ENCODE results near the gene KCNQ4.

The KCNQ4 gene

DNA sequence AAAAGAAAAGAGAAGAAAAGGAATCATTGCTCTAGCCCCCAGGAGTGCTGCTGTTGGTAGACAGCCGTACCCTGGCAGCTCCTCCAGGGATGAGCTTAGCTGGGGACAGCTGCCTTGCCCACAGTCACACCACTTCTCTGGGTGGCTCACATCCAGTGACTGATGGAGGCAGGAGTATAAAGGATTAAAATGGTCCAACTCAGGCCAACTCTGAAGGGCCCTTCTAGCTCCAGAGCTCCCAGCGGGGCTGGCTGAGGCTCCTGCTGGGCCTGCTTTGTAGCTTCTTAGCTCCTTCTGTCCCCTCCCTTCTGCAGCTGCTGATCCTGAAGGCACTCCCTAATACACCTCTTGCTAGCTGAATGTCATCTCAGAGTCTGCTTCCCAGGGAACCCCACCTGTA lies 74.2 kb downstream of the KCNQ4 start:
- in situ Hi-C loops (cut with MboI; ENCODE audit: low sequenced_read_pairs) = no loop called here

DNA sequence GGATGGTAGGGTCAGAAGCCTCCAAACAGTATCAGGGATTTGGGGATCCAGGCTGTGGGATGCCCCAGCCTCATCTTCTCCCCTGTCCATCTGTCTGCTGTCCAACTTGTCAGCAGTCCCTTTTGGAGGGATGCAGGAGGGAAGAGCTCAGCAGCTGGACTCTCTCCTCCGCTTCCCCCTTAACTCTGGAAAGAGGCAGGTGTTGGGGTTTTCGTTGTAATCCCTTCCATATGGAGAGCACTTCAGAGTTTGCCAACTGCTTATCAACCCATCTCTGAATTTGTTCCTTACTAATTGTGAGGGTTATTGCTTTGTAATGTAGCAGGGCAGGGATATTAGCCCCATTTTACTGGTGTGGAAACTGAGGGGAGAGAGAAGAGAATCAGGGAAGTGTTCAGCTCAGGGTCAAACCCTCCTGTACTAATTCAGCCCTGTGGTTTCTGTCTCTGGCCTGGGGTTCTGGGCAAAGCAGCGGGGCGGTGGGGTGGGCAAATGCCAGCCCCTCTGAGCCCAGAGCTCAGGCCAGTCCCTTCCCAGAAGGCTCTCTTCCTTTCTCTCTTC lies 75.3 kb downstream of the KCNQ4 start:
- in situ Hi-C loops (cut with MboI; ENCODE audit: low sequenced_read_pairs) = no loop called here

DNA sequence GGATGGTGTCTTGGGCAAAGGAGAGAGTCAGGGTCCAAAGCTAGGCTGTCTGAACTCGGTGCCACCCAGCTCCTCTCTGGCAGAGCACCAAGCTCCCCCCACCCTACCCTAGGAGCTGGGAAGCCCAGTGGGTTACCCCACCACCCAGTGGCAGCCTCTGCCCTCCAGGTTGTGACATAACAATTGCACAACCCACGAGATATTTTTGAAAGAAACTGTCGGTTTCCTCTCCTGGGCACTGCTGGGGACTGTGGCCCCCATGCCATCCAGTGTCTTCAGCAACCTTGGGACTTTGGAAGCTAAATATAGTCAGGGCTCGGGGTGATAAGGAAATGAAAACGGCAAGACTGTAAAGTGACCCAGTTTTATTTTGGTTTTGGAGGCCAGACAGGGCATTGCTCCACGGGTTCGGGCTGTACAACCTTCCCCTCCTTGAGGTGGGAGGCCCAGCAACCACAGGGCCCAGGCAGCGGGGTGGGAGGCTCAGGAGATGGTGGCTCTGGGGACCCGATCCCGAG lies 77.2 kb downstream of the KCNQ4 start:
- in situ Hi-C loops (cut with MboI; ENCODE audit: low sequenced_read_pairs) = no loop called here

DNA sequence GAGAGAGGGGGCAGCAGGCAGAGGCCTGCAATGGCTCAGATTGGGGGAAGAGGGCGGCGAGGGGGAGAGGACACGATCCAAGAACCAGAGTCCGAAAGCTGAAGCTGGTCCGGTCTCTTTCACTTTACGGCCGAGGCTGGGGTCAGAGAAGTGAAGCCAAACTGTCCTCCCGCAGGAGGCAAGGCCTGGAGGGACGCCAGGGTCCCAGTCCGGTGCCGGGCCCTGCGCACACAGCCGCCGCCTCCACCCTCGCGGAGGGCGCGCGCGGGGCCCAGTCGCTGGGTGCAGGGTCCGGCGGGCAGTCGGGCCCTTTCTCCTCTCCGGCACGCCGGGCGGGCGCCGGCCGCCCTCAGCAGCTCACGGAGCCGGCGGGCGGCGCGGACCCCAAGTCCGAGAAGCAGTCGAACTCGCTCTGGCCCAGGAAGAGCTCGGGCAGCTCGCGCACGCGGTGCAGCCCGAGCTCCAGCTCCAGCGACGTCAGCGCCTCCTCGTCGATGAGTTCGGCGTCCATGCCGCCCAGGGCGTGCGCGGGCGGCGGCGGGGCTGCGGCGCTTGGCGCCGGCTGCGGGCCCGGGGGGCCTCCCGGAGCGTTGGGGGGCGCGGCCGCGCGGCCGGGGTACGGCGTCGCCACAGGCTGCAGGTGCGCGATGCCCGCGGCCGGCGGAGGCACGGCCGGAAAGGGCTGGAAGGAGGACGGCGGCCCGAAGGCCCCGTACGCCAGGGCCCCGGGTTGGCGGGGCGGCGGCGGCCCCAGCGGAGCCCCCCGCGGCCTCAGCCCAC lies 77.8 kb downstream of the KCNQ4 start:
- in situ Hi-C loops (cut with MboI; ENCODE audit: low sequenced_read_pairs) = no loop called here

DNA sequence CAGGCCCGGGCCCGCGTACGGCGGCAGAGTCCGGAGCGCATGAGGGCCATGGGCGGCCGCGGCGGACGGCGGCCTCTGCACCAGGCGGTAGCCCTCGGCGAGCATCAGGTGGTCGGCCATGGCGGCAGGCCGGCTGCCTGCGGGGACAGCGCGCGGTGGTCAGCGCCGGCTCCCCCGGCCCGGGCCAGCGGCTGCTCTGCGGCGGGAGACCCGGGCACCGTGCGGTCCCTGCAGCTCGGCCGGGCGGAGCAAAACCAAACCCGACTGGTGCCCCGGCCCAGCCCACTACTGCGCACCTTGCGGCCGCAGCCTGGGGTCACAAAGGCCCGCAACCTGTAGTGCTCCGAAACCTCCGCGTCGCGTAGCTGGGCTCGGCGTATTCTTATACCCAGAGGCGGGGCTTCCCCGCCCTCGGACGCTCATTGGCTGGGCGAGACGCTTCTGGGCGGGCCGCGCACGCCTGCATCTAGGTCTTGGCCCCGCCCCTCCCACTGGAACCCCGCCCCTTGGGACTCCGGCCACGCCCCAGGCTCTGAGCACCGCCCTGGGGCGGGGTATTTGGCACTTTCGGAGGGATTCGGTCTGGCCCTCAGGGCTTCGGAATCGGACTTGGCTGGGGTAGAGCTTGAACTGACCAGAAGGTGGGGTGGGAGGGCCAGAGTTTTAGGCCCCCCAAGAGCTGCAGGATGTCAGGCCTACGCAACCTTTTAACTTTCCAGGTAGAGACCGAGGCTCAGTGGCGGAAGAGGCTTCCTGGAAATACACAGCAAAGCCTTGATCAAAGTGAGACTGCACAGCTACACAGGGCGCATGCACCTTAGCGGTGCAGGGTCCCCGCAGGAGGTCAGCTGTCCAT lies 78.6 kb downstream of the KCNQ4 start, which contains the start of gene CITED4:
Gene CITED4, minus strand, starts transcription at position 356 of the 856 bp plus-strand sequence. Its CDS starts 236 bp downstream, at position 120.
- in situ Hi-C loops (cut with MboI; ENCODE audit: low sequenced_read_pairs) = no loop called here

DNA sequence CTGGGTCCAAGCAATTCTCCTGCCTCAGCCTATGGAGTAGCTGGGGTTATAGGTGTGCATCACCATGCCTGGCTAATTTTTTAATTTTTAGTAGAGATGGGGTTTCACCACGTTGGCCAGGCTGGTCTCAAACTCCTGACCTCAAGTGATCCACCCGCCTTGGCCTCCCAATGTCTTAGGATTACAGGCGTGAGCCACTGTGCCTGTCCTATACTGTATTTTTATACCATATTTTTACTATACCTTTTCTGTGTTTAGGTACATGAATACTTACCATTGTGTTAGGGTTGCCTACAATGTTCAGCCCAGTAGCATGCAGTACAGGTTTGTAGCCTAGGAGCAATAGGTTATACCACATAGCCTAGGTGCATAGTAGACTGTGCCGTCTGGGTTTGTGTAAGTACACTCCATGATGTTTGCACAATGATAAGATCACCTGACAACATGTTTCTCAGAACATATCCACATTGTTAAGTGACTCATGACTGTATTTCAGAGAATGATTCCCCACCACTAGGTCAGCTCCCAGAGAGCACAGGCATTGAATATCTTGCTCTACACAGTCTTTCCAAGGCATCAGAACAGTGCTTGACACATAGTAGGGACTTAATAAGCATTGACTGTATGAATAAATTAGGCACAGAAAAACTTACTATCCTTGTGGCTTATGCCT lies 84.6 kb downstream of the KCNQ4 start:
- in situ Hi-C loops (cut with MboI; ENCODE audit: low sequenced_read_pairs) = no loop called here

DNA sequence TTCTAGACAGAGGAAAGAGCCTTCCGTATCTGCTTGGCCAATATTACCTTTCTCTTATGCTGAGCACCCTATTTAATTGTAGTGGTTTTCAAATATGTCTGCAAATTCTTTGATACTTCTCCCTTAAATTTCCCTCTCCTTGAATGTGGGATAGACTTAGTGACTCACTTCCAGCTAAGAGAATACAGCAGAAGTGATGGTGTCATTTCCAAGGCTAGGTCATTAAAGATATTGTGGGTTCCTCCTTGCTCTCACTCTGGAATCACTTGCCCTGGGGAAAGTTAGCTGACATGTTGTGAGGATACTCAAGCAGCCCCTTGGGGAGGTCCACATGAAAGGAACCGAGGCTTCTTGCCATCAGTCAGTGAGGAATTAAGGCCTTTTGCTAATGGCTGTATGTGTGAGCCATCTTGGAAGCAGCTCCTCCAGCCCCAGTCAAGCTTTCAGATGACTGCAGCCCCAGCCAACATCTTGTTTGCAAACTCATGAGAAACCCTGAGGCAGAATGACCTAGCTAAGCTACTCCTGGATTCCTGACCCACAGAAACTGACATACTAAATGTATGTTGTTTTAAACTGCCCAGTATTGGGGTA lies 86.6 kb downstream of the KCNQ4 start:
- in situ Hi-C loops (cut with MboI; ENCODE audit: low sequenced_read_pairs) = no loop called here

DNA sequence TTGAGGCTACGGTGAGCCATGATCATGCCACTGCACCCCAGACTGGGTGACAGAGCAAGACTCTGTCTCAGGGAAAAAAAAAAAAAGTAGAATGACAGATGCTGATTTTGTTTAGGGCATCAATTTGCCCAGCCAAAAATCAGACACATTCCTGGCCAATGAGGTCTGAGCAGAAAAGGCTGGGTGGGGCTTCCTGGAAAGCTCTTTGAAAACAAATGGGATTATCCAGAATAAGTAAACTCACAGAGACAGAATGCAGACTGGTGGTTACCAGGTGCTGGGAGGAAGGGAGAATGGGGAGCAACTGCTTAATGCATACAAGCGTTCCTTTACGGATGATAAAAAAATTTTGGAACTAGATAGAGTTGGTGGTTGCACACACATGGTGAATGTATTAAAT lies 88.7 kb downstream of the KCNQ4 start:
- in situ Hi-C loops (cut with MboI; ENCODE audit: low sequenced_read_pairs) = no loop called here

DNA sequence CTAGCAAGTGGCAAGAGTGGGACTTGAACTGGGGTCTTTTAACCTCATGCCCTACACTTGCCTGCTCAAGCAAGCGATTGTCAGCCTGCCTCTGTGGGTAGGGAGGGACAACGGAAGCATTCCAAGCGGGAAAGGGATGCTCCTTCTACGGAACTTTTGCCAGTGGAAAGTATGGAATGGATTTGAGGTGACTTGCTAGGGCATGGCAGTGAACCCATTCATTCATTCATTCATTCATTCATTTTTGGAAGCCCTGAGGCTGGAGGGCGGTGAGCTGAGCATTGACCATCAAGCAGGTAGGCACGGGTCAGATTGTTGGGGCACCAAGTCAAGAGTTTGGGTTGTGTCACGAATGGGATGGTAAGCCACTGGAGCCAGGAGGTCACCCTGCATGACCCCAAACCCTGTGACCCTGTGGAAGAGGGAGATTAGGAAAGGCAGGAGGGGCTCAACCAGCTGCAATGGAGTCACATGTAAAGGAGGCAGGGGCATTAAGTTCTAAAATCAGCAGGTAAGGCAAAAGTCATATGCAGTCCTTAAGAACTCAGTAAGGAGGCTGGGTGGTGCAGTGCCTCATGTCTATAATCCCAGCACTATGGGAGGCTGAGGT lies 90.4 kb downstream of the KCNQ4 start:
- in situ Hi-C loops (cut with MboI; ENCODE audit: low sequenced_read_pairs) = no loop called here

DNA sequence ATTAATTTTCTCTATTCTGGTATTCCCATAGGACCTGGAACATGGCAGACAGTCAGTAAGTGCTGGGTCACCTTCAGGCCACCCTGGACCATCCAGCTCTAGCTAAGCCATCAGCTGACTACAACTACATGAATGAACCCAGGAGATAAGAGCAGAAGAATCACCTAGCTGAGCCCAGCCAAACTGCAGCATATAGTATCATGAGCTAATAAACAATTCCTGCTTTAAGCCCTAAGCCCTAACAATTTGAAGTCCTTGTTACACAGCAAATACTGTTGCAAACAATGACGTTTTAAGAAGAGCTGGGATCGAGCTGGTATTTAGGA lies 92.8 kb downstream of the KCNQ4 start:
- in situ Hi-C loops (cut with MboI; ENCODE audit: low sequenced_read_pairs) = no loop called here

DNA sequence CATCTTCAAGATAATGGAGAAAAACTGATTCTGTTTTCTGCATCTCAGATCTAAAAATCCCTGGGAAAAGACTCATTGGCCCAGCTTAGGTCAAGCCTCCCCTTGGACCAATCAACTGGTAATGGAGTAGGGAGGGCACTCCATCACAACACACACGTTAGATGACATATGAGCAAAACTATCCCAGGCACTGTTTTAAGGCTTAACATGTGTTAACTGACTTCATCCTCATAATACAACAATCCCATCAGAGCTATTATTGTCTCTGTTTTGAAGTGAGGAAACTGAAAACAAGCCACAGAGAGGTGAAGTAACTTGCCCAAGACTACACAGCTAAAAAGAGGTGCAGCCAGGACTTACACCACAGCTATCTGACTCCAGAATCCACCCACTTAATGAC lies 93.3 kb downstream of the KCNQ4 start:
- in situ Hi-C loops (cut with MboI; ENCODE audit: low sequenced_read_pairs) = no loop called here

DNA sequence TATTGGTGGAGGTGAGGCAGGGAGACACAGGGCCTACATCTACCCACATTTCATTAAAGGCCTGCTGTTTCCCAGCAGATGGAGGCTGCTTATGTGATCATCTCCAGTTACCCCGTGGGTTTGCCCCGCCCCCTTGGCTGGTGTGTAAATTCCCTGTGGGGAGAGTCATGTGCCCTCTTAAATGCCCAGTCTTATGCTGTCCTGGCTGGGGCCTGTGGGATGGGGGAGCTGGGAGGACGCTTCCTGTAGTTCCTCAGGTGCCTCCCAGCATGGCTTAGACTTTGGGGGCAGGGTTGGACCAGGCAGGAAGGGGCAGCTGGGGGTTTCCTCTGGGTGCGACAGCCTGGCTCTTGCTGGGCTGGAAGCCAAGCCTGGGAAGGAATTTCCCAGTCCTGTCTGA lies 94.1 kb downstream of the KCNQ4 start:
- in situ Hi-C loops (cut with MboI; ENCODE audit: low sequenced_read_pairs) = no loop called here

DNA sequence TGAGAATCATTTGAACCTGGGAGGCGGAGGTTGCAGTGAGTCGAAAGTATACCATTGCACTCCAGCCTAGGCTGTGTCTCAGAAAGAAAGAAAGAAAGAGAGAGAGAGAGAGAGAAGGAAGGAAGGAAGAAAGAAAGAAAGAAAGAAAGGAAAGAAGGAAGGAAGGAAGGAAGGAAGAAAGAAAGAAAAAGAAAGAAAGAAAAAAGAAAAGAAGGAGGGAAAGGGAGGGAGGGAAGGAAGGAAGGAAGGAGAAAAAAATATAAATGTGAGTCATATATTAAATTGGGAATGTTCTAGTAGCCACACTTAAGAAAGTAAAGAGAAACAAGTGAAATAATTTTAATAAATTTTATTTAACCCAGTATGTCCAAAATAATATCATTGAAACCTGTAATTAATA lies 95.3 kb downstream of the KCNQ4 start:
- in situ Hi-C loops (cut with MboI; ENCODE audit: low sequenced_read_pairs) = no loop called here

DNA sequence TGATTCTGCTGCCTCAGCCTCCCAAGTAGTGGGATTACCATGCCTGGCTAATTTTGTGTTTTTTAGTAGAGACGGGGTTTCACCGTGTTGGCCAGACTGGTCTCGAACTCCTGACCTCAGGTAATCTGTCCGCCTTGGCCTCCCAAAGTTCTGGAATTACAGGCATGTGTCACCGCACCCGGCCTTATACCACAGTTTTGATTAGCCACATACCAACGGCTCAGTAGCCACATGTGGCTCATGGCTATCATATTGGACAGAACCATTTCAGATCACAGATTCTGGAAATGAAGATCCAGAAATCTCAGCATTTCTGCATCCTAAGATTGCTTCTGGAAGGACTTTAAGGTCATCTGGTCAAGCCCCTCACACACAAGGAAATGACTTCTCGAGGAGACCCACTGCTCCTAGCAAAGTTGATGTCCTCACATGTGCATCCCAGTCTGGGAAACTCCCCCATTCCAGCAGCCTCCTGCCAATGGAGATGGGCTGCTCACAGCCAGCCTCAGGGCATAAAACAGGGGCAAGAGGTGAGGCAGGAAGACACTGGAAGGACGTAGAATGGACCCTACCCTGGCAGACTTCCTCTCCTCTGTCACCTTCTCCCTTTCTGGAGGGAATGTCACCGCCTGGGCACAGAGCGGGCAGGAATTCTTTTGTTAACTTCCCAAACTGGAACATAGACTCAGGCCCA lies 96.0 kb downstream of the KCNQ4 start:
- in situ Hi-C loops (cut with MboI; ENCODE audit: low sequenced_read_pairs) = no loop called here

DNA sequence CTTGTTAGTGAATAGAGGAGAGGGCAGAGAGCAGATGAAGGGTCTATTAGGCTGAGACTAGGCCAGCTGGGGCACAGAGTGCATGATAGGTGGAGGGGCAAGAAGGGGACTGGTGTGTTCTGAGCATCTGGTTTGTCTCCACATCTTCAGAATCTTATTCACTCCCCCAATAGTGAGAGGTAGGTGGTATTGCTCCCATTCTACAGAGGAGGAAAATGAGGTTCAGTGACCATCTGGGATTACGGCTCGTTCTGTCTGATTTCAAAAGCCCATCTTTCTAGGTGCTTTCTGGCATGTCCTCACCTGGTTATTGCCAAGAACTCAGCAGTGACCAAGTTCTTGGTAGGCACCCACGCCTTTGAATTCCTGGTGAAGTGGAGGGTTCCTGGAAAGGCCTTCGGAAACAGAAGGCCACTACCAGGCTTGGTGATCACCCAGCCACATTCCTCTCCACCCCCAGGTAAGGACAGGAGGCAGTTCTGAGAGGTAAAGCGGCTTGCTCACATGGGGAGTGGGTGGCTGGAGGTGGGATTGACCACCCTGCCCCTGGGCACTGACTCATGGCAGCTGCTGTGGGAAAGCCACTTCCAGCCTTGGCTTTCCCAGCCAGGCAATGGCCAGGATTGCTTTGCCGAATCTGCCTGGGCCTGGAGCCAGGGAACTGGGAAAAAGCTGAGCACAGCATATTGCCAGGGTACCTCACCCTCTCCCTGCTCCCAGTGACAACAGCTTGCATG lies 97.4 kb downstream of the KCNQ4 start:
- in situ Hi-C loops (cut with MboI; ENCODE audit: low sequenced_read_pairs) = no loop called here

DNA sequence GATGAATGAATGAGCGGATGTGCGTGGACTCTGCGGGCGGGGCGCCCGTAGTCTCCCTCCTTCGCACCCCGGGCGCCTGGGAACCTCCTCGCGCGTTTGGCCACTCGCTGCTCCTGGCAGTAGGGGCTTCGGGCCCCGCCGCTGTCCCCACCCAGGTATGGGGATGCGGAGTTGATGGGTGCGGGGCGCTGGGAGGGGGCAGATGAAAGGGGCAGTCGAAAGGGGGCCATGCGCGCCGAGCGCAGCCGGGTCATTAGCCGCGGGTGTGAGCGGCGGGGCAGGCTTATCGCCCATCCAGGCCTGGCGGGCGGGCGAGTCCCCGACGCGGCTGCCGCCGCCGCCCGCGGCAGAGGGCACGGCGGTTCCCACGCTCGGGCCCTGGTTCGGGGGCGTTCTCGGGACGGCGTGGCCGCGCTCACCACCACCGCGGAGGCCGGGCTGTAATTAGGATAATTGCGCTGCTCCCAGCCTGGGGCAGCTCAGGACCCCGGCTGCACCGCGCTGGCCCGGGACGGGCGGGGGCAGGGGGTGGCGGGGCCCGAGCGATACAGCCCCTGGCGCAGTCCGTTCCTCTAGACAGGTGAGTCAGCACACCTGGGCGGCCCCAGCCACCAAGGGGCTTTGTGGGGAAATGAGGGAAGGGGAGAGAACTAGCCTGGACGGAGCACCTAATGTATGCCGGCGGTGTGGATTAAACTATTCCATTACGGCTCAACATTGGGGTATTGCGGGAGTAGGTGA lies 100.6 kb downstream of the KCNQ4 start:
- in situ Hi-C loops (cut with MboI; ENCODE audit: low sequenced_read_pairs) = no loop called here

DNA sequence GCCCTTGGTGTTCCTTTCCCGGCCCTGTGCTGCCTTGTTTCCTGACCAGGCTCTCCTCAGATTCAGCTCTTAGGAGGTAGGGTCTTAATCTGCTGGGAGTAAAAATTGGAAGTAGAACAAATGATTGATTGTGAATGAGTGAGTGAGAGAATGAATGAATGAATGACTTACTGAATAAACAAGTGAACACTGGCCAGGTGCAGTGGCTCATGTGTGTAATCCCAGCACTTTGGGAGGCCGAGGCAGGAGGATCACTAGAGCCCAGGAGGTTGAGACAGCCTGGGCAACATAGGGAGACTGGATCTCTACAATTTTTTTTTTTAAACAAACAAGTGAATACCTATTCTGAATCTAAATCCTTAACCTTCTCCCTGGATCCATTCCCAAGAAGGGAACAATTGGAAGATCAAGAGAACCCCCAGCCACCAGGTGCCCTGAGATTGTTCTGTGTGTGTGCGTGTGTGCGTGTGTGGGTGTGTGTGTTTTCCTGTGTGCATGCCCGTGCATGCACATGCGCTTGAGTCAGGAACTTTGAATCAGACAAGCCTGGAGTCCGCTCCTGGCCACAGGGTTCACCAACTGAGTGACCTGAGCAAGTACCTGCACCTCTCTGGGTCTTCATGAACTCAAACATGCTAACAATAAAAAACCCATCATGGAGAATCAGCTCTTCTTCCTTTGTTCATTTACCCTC lies 102.9 kb downstream of the KCNQ4 start:
- in situ Hi-C loops (cut with MboI; ENCODE audit: low sequenced_read_pairs) = no loop called here

DNA sequence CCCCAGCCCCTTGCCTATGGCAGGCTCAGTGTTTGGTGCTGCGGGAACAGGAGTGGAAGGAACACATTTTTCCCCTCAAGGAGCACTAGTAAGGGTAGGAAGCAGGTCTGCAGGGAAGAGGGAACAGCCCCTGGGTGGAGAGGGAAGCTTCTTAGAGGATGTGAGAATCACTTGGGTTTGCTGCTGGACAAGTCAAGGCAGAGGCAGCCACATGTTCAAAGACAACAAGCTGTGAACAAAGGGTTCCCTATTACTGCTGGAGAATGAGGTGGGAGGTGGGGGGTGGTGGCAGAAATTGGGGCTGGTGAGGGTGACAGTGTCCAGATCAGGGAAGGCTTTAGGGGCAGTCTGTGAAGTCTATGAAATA lies 103.4 kb downstream of the KCNQ4 start:
- in situ Hi-C loops (cut with MboI; ENCODE audit: low sequenced_read_pairs) = no loop called here

Data from HL-60/S4 treated with retinoic acid at 250 ng/mL for 4 days and 3 days (cell line).